Endothelial cell (in vitro differentiated cells): ENCODE data around the gene MMP24. TPM values are rescaled to one million over a fixed set of nuclear protein-coding genes. Genes with fewer than 3 reads are reported as not detected.

Source experiments
- DNase-seq: peaks from one replicate; pipeline ENCODE4 v3.0.0; 2021; ENCODE audit warnings: low spot score
- H3K27ac Mint-ChIP-seq: one replicate; pipeline ENCODE4 v1.8.0; 2021; ENCODE audit warnings: mixed read lengths, inconsistent platforms; ENCODE audit not compliant: unreplicated experiment
- H3K27me3 Mint-ChIP-seq: one replicate; pipeline ENCODE4 v1.8.0; 2021; ENCODE audit warnings: mild to moderate bottlenecking, moderate library complexity, mixed read lengths, inconsistent platforms; ENCODE audit not compliant: unreplicated experiment
- H3K36me3 Mint-ChIP-seq: one replicate; pipeline ENCODE4 v1.8.0; 2021; ENCODE audit warnings: mild to moderate bottlenecking, low read depth, mixed read lengths, inconsistent platforms; ENCODE audit not compliant: unreplicated experiment
- H3K4me1 Mint-ChIP-seq: one replicate; pipeline ENCODE4 v1.8.0; 2021; ENCODE audit warnings: mild to moderate bottlenecking, mixed read lengths, inconsistent platforms; ENCODE audit not compliant: unreplicated experiment
- H3K4me3 Mint-ChIP-seq: one replicate; pipeline ENCODE4 v1.8.0; 2021; ENCODE audit warnings: mild to moderate bottlenecking, mixed read lengths, inconsistent platforms; ENCODE audit not compliant: unreplicated experiment
- H3K9me3 Mint-ChIP-seq: one replicate; pipeline ENCODE4 v1.8.0; 2021; ENCODE audit warnings: mixed read lengths, inconsistent platforms; ENCODE audit not compliant: unreplicated experiment
- CTCF ChIP-seq: fragments of 200-600 bp; sonication (generic); IDR thresholded peaks from one replicate; pipeline ENCODE4 v1.5.0; 2021; ENCODE audit warnings: antibody characterized with exemption; ENCODE audit not compliant: unreplicated experiment
- total RNA-seq: library from RNA; stranded (reverse); fragmentation: NEBNext Ultra II Directional; extraction: Animal tissue kit (Norgen Biotek cat#: 25700); gene quantifications from one replicate; pipeline ENCODE4 v1.2.1, GENCODE V29; 2021; ENCODE audit not compliant: unreplicated experiment

Gene MMP24
- total RNA-seq, 1 donor from 2014 or later = 9.1 TPM

GRCh38 chr20:35225319-35226125 is 968 bp upstream of the MMP24 start:
- Mint-ChIP-seq H3K27ac (peak overlapping the region; percentile 72), H3K27me3 (peaks cover 8% of the 10 kb centered on the region), H3K9me3 (no peaks in the 10 kb centered on the region), H3K36me3 (no peaks in the 10 kb centered on the region), H3K4me3 (peak overlapping the region; percentile 90), H3K4me1 (peaks cover 26% of the 10 kb centered on the region)
- peak; percentile 53 for DNase-seq
- TF ChIP-seq CTCF = no peak

- TF ChIP-seq CTCF = no peak
- peak overlapping the region; percentile 89 for H3K4me3 Mint-ChIP-seq
- peak; percentile 79 for DNase-seq
- no peaks in the 10 kb centered on the region for H3K36me3 Mint-ChIP-seq
- H3K9me3 Mint-ChIP-seq = no peaks in the 10 kb centered on the region
- peaks cover 26% of the 10 kb centered on the region for H3K4me1 Mint-ChIP-seq
- peaks cover 8% of the 10 kb centered on the region for H3K27me3 Mint-ChIP-seq
- H3K27ac Mint-ChIP-seq = no peak overlapping the region
Observed at GRCh38 chr20:35226884-35227681, 593 bp downstream of the MMP24 start.

GRCh38 chr20:35232575-35232974 is 6.1 kb downstream of the MMP24 start:
- no peak overlapping the region for H3K27ac Mint-ChIP-seq
- DNase-seq = no peak
- no peak for TF ChIP-seq CTCF
- H3K4me1 Mint-ChIP-seq = peaks cover 8% of the 10 kb centered on the region
- peaks cover 2% of the 10 kb centered on the region for H3K27me3 Mint-ChIP-seq
- H3K36me3 Mint-ChIP-seq = peaks cover 6% of the 10 kb centered on the region
- H3K9me3 Mint-ChIP-seq = no peaks in the 10 kb centered on the region
- no peak overlapping the region for H3K4me3 Mint-ChIP-seq

GRCh38 chr20:35235881-35236280 is 9.4 kb downstream of the MMP24 start:
- no peak for TF ChIP-seq CTCF
- peaks cover 6% of the 10 kb centered on the region for H3K27me3 Mint-ChIP-seq
- H3K4me1 Mint-ChIP-seq = peaks cover 20% of the 10 kb centered on the region
- H3K36me3 Mint-ChIP-seq = peaks cover 6% of the 10 kb centered on the region
- DNase-seq = no peak
- H3K27ac Mint-ChIP-seq = no peak overlapping the region
- H3K9me3 Mint-ChIP-seq = no peaks in the 10 kb centered on the region
- no peak overlapping the region for H3K4me3 Mint-ChIP-seq

- H3K4me1 Mint-ChIP-seq = peaks cover 22% of the 10 kb centered on the region
- no peak overlapping the region for H3K27ac Mint-ChIP-seq
- TF ChIP-seq CTCF = no peak
- H3K4me3 Mint-ChIP-seq = no peak overlapping the region
- H3K9me3 Mint-ChIP-seq = no peaks in the 10 kb centered on the region
- DNase-seq = no peak
- H3K27me3 Mint-ChIP-seq = peaks cover 8% of the 10 kb centered on the region
- H3K36me3 Mint-ChIP-seq = peaks cover 6% of the 10 kb centered on the region
Observed at GRCh38 chr20:35237486-35237885, 11.0 kb downstream of the MMP24 start.
